B cell (primary cell): ENCODE data around the gene ZFYVE19. TPM values are rescaled to one million over a fixed set of nuclear protein-coding genes. Genes with fewer than 3 reads are reported as not detected.

Experiments used
- ATAC-seq: fragments of 200-7000 bp; cut with Tn5 transposase; one replicate; pipeline ENCODE4 v1.10.0; 2021; ENCODE audit warnings: low read depth, mild to moderate bottlenecking, moderate number of reproducible peaks, moderate library complexity
- CTCF ChIA-PET: fragments of 350-600 bp; sonication (Branson Sonifier 250); formaldehyde crosslinking; loops from one replicate; lab custom pipeline; 2021; ENCODE audit warnings: antibody characterized with exemption, inconsistent platforms; lab: Charles Lee
- POLR2A ChIA-PET: fragments of 350-600 bp; sonication (Branson Sonifier 250); formaldehyde crosslinking; loops from one replicate; lab custom pipeline; 2021; ENCODE audit warnings: antibody characterized with exemption; lab: Charles Lee
- DNase-seq: peaks from one replicate; pipeline ENCODE4 v3.0.0; 2013
- H2AFZ ChIP-seq: 2 replicates; pipeline ENCODE4 v1.6.1; 2012; ENCODE audit warnings: mild to moderate bottlenecking, low read depth, low read length; ENCODE audit not compliant: insufficient read depth, poor library complexity, severe bottlenecking
- H3K27ac ChIP-seq, 2 donors: 1 replicate in 1 of 2; 2 replicates in 1 of 2; pipeline ENCODE4 v1.5.1; 2012 to 2013; ENCODE audit warnings: low read length in 2 of 2, mild to moderate bottlenecking in 2 of 2, moderate library complexity in 1 of 2
- H3K27me3 ChIP-seq, 4 experiments: fragments of 200-600 bp in 1 of 4; sonication (generic) in 1 of 4; replicated peaks in 1 of 4; 1 replicate in 2 of 4; 2 replicates in 2 of 4; pipeline versions ENCODE4 v1.6.1 to v1.7.0; 2013 to 2016; ENCODE audit warnings: low read length in 3 of 4, mild to moderate bottlenecking in 2 of 4, mixed read lengths in 1 of 4, moderate library complexity in 1 of 4; ENCODE audit not compliant: insufficient read depth in 4 of 4, control insufficient read depth in 3 of 4; ENCODE audit errors: control extremely low read depth in 1 of 4
- H3K36me3 ChIP-seq, 2 experiments: replicated peaks in 1 of 2; 1 replicate in 1 of 2; 2 replicates in 1 of 2; pipeline versions ENCODE4 v1.6.1 to v1.7.1; 2013; ENCODE audit warnings: low read length in 1 of 2; ENCODE audit not compliant: insufficient read depth in 2 of 2, control insufficient read depth in 1 of 2; ENCODE audit errors: control extremely low read depth in 1 of 2, extremely low read depth in 1 of 2
- H3K4me1 ChIP-seq, 2 donors: fragments of 200-600 bp in 1 of 2; sonication (generic) in 1 of 2; 1 replicate in 1 of 2; 2 replicates in 1 of 2; pipeline versions ENCODE4 v1.5.1 to v1.6.1; 2013 to 2017; ENCODE audit warnings: low read length in 2 of 2; ENCODE audit not compliant: control insufficient read depth in 2 of 2, insufficient read depth in 2 of 2
- H3K4me2 ChIP-seq: replicated peaks from 2 replicates; pipeline ENCODE3; 2012; ENCODE audit warnings: mild to moderate bottlenecking, low read depth, low read length; ENCODE audit not compliant: poor library complexity, severe bottlenecking
- H3K4me3 ChIP-seq, 5 experiments: fragments of 200-600 bp in 1 of 5; sonication (generic) in 1 of 5; 1 replicate in 3 of 5; 2 replicates in 2 of 5; pipeline versions ENCODE4 v1.5.1 to v1.7.0; 2011 to 2016; ENCODE audit warnings: low read length in 4 of 5, mild to moderate bottlenecking in 4 of 5, low read depth in 2 of 5, control low read depth in 1 of 5, moderate library complexity in 1 of 5; ENCODE audit not compliant: insufficient read depth in 1 of 5; ENCODE audit errors: control extremely low read depth in 1 of 5, extremely low read depth in 1 of 5
- H3K79me2 ChIP-seq: fragments of 200-600 bp; sonication (generic); one replicate; pipeline ENCODE4 v1.6.0; 2016; ENCODE audit warnings: low read length; ENCODE audit not compliant: control insufficient read depth, insufficient read depth
- H3K9ac ChIP-seq: fragments of 200-600 bp; sonication (generic); 2 replicates; pipeline ENCODE4 v1.6.1; 2017; ENCODE audit warnings: mild to moderate bottlenecking, low read length, moderate library complexity
- H3K9me3 ChIP-seq, 3 donors: one replicate each; pipeline versions ENCODE4 v1.6.1 to v1.7.1; 2013; ENCODE audit warnings: low read length in 2 of 3; ENCODE audit not compliant: control insufficient read depth in 2 of 3, insufficient read depth in 1 of 3; ENCODE audit errors: control extremely low read depth in 1 of 3
- H4K20me1 ChIP-seq: 2 replicates; pipeline ENCODE4 v1.6.0; 2012; ENCODE audit warnings: mild to moderate bottlenecking, low read length; ENCODE audit not compliant: insufficient read depth, control insufficient read depth, poor library complexity, severe bottlenecking
- H3K27ac Mint-ChIP-seq: one replicate; pipeline ENCODE4 v1.8.0; 2021; ENCODE audit warnings: mixed read lengths
- H3K27me3 Mint-ChIP-seq: one replicate; pipeline ENCODE4 v1.8.0; 2021; ENCODE audit warnings: mixed read lengths
- H3K4me1 Mint-ChIP-seq: one replicate; pipeline ENCODE4 v1.8.0; 2021; ENCODE audit warnings: mixed read lengths
- H3K4me3 Mint-ChIP-seq: one replicate; pipeline ENCODE4 v1.8.0; 2021; ENCODE audit warnings: mixed read lengths
- H3K9me3 Mint-ChIP-seq: one replicate; pipeline ENCODE4 v1.8.0; 2022; ENCODE audit warnings: mixed read lengths; ENCODE audit not compliant: insufficient read depth
- EZH2 ChIP-seq: IDR thresholded peaks from 2 replicates; pipeline ENCODE4 v1.6.1; 2012; ENCODE audit warnings: borderline replicate concordance, low read depth, mild to moderate bottlenecking, moderate library complexity, low read length; ENCODE audit not compliant: insufficient read depth, poor library complexity, severe bottlenecking
- WGBS: methylation state at CpG from one replicate; pipeline ENCODE4 v1.1.5; 2013; ENCODE audit warnings: missing lambda C conversion rate; ENCODE audit not compliant: insufficient coverage; 5-methylcytosine and 5-hydroxymethylcytosine counted together
- intact Hi-C: fragments of 100-400 bp; cut with micrococcal nuclease; formaldehyde crosslinking; loops from one replicate; pipeline ENCODE4 v1.10.0; 2022
- polyA plus RNA-seq: library from polyadenylated mRNA; depleted of rRNA; stranded (reverse); fragments of >200 nt; gene quantifications from 2 replicates; pipeline ENCODE4 v1.2.3, GENCODE V29; 2012
- total RNA-seq, 2 donors: library from RNA; stranded (reverse); fragments of 120-200 nt in 1 of 2; gene quantifications; 1 replicate in 1 of 2; 2 replicates in 1 of 2; pipeline versions ENCODE4 v1.2.3 to v1.2.4, GENCODE V29; 2013 to 2022
- TF ChIP-seq, protein P1 (sequence below): fragments of 200-600 bp; IDR thresholded peaks from one replicate; pipeline ENCODE4 v1.8.0; 2022; ENCODE audit warnings: antibody characterized with exemption, mild to moderate bottlenecking

The ZFYVE19 gene
- total and polyA plus RNA-seq, 2 donors (not counting 1 experiment from before 2014, with no cell fraction given), result 29.4 to 60.5 TPM

DNA sequence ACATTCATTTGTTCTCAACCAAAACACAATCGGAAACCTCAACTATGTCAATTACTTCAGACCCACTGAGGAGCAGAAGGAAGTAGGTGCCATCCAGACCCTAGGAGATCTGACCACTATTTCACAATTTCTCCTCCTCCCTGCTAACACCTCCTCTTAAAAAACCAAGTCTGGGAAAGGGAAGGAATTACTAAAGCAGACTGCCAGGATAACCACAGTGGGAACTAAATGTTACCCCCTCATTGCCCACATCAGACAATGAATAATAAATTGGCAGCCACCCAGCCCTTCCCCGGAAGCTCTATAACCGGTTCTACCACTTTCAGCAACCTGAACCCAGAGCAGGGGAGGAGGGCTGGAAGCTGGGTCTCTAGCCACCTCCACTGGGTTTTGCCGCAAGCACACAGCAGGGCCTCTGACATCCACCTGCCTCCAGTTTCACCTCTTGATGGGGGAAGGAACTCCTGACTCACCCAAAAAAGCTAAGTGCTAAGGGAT lies 19.5 kb upstream of the ZFYVE19 start:
- no peak for ATAC-seq
- Mint-ChIP-seq H3K4me3 (no peak overlapping the region), H3K27me3 (no peaks in the 10 kb centered on the region), H3K4me1 (peaks cover 19% of the 10 kb centered on the region), H3K27ac (peak overlapping the region; percentile 1), H3K9me3 (no peaks in the 10 kb centered on the region)
- Histone ChIP-seq H3K9me3 (no peaks in the 10 kb centered on the region), H3K4me2 (no peak overlapping the region), H4K20me1 (peaks cover 28% of the 10 kb centered on the region), H3K27me3 (no peaks in the 10 kb centered on the region), H3K36me3 (peaks cover 2 to 8% of the 10 kb centered on the region in 2 experiments), H3K79me2 (peaks cover 60% of the 10 kb centered on the region), H3K4me3 (no peak overlapping the region), H3K4me1 (peaks cover 8 to 11% of the 10 kb centered on the region in 2 donors), H2AFZ (no peak overlapping the region), H3K27ac (peak overlapping the region in 1 of 2 donors; percentile 28), H3K9ac (no peak overlapping the region)
- no peak for DNase-seq
- WGBS, result 55% methylated on average over 2 of the region's 4 CpGs
- ChIA-PET POLR2A (no interaction called here), CTCF (interaction anchor here (0.6 to 2.4 kb wide), 4 partner anchors 11 to 199 kb away, joined by 3 to 7 read pairs (median 3); no protein-coding TSS in a partner anchor)
- intact Hi-C loops, result no loop called here
- TF ChIP-seq, protein P1, sequence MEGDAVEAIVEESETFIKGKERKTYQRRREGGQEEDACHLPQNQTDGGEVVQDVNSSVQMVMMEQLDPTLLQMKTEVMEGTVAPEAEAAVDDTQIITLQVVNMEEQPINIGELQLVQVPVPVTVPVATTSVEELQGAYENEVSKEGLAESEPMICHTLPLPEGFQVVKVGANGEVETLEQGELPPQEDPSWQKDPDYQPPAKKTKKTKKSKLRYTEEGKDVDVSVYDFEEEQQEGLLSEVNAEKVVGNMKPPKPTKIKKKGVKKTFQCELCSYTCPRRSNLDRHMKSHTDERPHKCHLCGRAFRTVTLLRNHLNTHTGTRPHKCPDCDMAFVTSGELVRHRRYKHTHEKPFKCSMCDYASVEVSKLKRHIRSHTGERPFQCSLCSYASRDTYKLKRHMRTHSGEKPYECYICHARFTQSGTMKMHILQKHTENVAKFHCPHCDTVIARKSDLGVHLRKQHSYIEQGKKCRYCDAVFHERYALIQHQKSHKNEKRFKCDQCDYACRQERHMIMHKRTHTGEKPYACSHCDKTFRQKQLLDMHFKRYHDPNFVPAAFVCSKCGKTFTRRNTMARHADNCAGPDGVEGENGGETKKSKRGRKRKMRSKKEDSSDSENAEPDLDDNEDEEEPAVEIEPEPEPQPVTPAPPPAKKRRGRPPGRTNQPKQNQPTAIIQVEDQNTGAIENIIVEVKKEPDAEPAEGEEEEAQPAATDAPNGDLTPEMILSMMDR, result no peak
- no peak for TF ChIP-seq EZH2

DNA sequence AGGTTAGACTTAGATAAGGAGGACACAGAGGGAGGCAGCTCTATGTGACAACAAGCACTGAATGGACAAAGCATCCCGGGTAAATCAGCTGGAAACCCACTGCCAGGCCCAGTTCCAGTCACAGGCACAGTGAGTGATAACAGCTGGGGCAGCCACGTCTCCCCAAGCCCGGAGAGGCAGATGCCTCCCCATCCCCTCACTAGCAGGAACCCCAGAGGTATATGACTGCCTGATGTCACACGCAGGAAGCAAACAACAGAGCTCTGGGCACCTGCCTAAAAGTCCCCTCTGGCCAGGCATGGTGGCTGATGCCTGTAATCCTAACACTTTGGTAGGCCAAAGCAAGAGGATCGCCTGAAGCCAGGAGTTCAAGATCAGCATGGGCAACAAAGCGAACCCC lies 18.9 kb upstream of the ZFYVE19 start:
- Mint-ChIP-seq H3K27me3 (no peaks in the 10 kb centered on the region), H3K4me3 (no peak overlapping the region), H3K27ac (no peak overlapping the region), H3K9me3 (no peaks in the 10 kb centered on the region), H3K4me1 (peaks cover 16% of the 10 kb centered on the region)
- Histone ChIP-seq H3K79me2 (peaks cover 58% of the 10 kb centered on the region), H3K9me3 (no peaks in the 10 kb centered on the region), H3K4me2 (no peak overlapping the region), H3K4me3 (no peak overlapping the region), H3K4me1 (peaks cover 8 to 11% of the 10 kb centered on the region in 2 donors), H2AFZ (no peak overlapping the region), H3K36me3 (peaks cover 2 to 11% of the 10 kb centered on the region in 2 experiments), H3K9ac (no peak overlapping the region), H3K27me3 (no peaks in the 10 kb centered on the region), H3K27ac (no peak overlapping the region), H4K20me1 (peaks cover 26% of the 10 kb centered on the region)
- DNase-seq (no peak), ATAC-seq (no peak)
- intact Hi-C loops, result no loop called here
- 96% methylated on average over 4 of the region's 6 CpGs for WGBS
- TF ChIP-seq, protein P1, result no peak
- TF ChIP-seq EZH2, result no peak
- ChIA-PET CTCF (interaction anchor here (0.9 to 2.4 kb wide), 3 partner anchors 11 to 200 kb away, joined by 3 to 7 read pairs (median 3); no protein-coding TSS in a partner anchor), POLR2A (no interaction called here)
